ENCODE data around the gene ZSWIM3.
"Not testable (repeated sequence)": the region's sequence is repeated elsewhere in the genome, so short reads cannot be mapped to it uniquely, and the experiment has no call there.

Gene ZSWIM3

DNA sequence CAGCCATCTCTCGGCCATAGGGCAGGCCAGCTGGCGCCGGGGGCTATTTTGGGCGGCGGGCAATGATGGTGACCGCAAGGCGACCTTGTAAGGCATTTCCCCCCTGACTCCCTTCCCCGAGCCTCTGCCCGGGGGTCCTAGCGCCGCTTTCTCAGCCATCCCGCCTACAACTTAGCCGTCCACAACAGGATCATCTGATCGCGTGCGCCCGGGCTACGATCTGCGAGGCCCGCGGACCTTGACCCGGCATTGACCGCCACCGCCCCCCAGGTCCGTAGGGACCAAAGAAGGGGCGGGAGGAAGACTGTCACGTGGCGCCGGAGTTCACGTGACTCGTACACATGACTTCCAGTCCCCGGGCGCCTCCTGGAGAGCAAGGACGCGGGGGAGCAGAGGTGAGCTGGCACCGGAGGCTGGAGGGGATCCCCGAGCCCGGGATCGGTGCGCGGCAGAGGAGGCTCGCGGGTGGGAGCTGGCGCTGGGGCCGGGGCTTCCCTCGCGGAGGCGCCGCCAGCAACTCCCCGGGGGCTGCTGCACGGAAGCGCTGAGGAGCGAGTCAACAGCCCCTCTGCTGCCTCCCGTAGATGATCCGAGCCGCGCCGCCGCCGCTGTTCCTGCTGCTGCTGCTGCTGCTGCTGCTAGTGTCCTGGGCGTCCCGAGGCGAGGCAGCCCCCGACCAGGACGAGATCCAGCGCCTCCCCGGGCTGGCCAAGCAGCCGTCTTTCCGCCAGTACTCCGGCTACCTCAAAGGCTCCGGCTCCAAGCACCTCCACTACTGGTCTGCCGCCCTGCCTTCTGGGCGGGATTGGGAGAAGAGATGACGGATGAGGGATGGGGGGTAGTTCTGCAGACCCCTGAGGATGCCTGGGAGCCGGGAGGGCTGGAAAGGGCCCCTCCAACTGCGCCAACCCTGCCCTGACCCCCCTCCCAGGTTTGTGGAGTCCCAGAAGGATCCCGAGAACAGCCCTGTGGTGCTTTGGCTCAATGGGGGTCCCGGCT, 33.9 kb downstream of the ZSWIM3 start, which contains the start of the genes CTSA and NEURL2:
CTSA (plus strand) TSS at position 351 of the 999 bp plus-strand sequence; CDS start at position 585, 234 bp downstream.
NEURL2 (minus strand) TSS at position 224 of the 999 bp plus-strand sequence; CDS start at position 7, 217 bp downstream.
- peak; percentile 60 to 70 for DNase-seq

DNA sequence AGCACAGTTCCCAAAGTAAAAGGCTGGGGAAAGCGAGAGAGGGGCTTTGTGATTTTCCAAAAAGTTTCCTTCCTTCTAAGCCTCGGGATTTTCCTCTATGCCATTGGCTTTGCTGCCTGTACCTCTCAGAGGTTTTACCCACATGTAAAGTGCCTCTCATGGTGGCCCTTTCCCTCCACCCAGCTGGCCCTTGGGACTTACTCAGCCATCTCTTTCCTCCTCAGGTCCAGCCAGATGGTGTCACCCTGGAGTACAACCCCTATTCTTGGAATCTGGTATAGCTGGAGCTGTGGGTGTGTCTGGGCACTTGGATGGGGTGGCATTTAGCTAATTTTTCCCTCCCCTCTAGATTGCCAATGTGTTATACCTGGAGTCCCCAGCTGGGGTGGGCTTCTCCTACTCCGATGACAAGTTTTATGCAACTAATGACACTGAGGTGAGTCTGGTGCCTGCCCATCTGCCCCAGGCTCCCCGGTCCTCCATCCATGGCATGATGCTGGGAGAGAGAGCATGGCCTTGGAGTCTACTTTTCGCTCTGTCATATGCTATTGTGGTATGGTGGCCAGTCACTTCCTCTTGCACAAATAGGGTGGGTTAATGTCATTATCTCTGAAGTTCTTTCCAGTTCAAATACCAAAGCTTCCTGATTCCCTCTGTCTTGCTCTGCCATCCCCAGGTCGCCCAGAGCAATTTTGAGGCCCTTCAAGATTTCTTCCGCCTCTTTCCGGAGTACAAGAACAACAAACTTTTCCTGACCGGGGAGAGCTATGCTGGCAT, 34.8 kb downstream of the ZSWIM3 start:
- DNase-seq: peak; percentile 29 to 32

DNA sequence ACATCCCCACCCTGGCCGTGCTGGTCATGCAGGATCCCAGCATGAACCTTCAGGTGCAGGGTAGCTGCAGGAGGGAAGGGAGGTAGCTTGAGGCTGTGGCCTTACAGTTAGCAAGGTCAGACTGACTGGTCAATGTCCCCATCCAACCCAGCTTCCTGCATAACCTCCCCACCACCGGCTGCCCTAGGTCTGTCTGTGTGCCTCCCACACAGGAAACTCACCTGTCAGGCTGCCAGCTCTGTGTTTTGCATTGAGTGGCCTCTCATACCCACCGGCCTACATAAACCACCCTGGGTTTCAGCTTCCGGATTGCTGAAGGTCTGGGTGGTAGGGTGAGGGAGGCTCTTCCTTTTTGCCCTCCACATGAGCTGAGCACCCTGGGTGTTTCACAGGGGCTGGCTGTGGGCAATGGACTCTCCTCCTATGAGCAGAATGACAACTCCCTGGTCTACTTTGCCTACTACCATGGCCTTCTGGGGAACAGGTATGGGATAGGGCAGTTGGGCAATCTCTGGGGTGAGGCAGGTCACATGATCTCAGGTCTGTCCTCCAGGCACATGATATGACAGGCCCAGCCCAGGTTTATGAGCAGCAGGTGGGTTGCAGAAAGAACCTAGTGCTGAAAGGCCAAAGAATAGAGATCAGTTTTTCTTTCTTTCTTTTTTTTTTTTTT, 35.5 kb downstream of the ZSWIM3 start:
- no peak for DNase-seq

DNA sequence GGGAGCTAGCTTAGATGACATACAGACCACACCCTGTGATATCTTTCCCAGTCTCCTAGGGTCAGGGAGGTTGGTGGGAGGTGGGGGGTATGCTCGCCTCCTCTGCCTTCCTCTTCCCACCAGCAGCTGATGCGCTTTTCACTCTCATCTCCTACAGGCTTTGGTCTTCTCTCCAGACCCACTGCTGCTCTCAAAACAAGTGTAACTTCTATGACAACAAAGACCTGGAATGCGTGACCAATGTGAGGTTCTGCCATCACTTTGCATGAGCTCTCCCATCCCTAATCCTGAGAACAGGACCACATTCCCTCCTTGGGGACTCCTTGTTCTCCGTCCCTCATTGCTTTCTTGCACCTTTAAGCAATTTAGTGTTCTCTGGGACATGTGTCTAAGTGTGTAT, 36.4 kb downstream of the ZSWIM3 start:
- no peak for DNase-seq

DNA sequence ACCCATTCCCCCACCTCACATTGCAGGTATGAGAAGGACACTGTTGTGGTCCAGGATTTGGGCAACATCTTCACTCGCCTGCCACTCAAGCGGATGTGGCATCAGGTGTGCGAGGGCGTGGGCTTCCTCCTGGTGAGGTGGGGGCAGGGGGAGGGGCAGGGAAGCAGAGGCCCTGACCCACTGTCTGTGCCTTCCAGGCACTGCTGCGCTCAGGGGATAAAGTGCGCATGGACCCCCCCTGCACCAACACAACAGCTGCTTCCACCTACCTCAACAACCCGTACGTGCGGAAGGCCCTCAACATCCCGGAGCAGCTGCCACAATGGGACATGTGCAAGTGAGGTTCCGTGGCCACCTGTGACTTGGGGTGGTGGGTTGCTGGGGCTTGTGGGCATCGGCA, 37.4 kb downstream of the ZSWIM3 start:
- no peak for DNase-seq

DNA sequence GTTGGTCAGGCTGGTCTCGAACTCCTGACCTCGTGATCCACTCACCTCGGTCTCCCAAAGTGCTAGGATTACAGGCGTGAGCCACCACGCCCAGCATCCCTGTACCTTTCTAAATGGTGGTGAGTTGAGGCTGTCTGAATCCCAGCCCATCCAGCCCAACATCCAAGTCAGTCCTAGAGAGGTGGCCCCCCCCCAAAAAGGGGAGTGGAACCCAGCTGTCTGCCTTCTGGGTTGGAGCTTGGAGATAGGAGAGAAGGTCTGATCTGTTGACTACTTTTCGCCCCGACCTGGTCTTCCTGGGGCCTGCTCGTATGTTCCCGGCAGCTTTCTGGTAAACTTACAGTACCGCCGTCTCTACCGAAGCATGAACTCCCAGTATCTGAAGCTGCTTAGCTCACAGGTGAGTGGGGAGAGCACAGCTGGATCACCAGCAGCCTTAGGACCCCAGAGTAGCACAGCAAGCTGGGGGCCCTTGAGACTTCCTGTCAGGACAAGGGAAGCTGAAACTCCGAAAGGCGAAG, 39.3 kb downstream of the ZSWIM3 start:
- DNase-seq: no peak

DNA sequence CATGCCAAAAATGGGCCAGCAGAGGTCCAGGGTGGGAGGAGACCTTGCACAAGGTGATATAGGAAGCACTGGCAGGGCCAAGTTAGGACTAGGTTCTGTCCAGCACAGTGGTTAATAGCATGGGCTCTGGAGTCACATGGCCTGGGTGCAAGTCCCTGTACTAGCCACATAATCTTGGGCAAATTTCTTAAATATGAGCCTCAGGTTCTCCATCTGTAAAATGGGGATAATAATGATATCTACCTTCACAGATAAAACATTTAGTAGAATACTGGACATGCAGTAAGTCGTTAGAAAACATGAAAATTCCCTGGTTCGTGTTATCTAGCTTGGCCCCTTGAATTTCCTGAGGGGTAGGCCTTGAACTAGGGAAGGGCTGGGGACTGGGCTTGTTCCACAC, 39.9 kb downstream of the ZSWIM3 start:
- DNase-seq: no peak

DNA sequence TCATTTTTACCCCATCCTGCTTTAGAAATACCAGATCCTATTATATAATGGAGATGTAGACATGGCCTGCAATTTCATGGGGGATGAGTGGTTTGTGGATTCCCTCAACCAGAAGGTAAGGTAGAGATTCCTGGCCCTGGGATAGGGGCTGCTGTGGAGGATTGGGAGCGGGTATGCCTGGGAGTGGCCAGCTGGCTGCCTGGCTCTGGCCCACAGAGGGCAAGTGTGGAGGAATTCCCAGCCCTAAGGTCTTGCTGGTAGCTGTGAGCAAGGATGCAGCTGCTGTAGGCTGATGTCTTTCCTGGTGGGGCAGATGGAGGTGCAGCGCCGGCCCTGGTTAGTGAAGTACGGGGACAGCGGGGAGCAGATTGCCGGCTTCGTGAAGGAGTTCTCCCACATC, 40.3 kb downstream of the ZSWIM3 start:
- no peak for DNase-seq

DNA sequence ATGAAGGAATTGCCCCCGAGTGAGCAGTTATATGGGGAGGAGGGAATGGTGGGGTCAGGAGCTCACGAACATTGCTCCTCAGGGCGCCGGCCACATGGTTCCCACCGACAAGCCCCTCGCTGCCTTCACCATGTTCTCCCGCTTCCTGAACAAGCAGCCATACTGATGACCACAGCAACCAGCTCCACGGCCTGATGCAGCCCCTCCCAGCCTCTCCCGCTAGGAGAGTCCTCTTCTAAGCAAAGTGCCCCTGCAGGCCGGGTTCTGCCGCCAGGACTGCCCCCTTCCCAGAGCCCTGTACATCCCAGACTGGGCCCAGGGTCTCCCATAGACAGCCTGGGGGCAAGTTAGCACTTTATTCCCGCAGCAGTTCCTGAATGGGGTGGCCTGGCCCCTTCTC, 40.9 kb downstream of the ZSWIM3 start:
- DNase-seq: no peak

DNA sequence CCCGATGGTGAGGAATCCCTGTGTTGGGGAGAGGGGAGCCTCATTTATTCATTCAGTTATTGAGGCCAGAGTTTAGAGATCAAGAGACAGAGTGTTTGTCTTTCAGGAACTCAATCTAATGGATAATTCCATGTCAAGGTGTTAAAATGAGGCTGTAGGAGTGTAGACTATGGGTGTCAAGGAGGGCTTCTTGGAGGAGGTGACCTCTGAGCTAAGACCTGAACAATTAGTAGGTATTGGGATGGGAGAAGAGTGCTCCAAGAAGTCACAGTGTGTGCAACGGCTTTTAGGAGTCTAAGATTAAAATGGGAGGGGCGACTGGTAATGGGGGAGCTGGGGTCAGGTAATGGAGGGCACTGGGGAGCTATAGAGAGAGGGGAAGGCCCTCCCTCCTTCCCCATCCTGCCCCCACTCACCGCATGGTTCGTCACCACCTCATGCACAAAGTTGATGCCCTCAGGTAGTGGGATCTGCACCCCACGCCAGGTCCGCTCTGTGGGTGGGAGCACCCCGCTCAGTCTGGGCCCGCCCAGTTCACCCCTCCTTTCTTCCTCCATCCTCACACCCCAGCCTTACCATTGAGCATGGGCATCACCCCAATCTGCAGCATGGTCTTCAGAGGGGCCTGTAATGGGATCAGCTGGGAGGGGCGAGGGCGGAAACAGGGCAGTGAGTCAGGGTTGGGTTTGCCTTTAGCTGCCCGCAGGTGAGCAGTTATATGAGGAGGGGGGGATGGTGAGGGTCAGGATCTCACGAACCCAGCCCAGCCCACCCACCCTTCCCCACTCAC, 41.8 kb downstream of the ZSWIM3 start:
- DNase-seq: no peak

DNA sequence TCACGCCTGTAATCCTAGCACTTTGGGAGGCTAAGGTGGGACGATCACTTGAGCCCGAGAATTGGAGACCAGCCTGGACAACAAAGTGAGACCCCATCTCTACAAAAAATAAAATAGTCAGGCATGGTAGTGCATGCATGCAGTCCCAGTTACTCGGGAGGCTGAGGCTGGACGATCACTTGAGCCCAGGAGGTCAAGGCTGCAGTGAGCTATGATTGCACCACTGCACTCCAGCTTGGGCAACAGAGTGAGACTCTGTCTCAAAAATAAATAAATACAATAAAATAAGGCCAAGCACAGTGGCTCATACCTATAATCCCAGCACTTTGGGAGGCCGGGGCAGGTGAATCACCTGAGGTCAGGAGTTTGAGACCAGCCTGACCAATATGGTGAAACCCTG, 43.9 kb downstream of the ZSWIM3 start:
- not testable (repeated sequence) for DNase-seq

DNA sequence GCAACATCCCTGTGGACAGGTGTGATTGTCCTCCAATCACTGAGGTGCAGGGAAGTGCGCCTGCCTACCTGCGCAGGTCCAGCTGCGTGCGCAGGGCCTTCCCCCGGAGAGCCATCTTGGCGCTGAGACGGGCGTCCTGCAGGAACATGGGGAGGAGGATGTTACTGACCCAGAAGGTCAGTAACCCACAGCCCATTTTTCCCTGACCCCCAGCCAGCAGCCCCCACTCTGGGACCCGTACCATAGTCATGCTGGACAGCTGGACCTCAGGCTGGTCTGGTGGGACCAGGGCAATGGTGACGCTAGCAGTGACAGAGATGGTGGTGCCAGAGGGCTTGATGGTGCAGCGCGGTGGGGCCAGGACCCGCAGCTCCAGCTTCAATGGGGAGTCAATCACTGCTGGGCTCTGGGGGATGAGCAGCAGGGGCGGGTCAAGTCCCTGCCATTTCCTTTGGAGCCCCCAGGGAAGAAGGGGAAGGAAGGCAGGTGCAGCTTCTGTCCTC, 44.8 kb downstream of the ZSWIM3 start:
- no peak for DNase-seq

DNA sequence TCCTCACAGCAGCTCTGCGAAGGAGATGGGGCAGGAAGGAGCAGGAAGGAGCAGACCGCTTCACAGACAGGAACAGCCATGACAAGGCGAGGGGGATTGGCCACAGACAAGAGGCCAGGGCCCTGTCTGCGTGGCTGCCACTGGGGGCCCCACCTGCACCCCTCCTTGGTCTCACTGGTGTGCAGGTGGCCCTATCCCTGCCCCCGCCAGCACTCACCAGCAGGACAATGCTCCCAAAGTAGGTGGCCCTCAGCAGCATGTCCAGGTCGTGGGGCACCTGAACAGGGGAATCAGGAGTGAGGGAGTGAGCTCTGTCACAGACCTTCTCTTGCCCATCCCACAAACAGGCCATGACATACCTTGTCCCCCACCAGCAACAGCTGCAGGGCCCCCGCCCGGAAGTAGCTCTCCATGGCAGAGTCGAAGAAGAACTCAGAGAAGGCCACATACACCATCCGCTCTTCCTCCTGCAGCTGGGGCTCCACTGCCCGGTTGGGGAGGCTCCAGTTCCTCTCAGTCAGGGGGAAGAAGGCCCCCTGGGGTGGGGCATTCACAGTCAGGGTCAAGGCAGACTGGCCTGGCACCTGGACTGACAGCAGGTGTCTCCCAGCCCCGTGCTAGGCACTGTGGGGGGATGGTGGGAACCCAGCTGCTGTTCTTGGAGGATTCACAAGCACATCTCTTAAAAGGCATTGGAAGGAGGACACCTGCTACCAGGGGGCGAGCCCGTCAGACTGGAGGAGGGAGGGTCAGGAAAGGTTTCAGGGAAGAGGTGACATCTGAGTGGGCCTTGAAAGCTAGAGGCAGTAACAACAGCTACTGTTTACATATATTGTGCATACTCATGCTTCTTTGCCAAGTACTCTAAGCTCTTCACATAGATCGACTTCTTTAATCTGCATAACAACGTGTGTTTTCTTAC, 47.4 kb downstream of the ZSWIM3 start:
- DNase-seq: no peak

DNA sequence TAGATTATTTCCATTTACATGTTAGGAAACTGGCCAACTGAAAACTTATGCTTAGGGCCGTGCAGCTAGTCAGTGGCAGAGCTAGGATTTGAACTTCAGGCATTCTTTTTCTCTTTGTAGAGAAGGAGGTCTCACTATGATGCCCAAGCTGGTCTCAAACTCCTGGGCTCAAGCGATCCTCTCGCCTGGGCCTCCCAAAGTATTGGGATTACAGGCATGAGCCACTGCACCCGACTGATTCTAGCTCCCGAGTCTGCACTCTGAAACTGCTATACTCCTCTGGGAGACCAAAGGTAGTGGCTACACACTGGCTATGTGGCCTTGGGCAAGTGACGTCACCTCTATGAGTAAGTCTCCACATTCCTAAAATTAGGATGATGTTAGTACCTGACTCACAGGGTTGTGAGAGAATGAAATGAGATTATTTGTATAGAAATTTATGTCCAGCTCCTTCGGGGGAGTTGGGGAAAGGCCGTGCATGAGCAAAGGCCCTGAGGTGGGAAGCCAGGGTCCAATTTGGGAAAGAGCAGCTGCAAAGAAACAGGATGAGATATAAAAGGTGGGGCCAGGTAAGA, 48.2 kb downstream of the ZSWIM3 start:
- DNase-seq: no peak

DNA sequence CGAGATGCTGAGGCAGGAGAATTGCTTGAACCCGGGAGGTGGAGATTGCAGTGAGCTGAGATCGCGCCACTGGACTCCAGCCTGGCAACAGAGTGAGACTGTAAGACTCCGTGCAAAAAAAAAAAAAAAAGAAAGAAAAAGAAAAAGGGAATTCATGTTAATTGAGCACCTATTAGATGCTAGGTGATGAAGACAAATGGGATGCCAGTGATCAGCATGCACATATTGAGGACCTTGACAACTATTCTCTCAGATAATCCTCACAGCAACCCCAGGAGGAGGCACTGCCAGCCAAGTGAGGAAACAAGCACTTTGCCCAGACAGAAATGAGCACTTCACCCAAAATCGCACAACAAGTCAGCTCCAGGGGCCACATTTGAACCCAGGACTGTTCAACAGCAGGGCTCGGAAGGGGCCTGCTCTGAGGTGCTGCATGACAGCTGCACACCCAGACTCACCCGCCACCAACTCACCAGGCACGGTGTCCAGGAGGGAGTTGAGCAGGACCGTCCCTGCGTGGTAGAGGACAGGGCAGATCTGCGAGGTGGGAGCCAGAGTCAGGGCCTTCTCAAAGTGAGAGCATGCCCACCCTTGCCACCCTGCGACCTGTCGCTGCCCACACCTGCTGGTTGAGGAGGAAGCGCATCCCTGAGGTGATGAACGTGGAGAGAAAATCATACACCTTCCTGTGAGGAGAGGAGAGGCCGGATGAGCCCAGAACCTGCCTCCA, 50.0 kb downstream of the ZSWIM3 start:
- DNase-seq: no peak

DNA sequence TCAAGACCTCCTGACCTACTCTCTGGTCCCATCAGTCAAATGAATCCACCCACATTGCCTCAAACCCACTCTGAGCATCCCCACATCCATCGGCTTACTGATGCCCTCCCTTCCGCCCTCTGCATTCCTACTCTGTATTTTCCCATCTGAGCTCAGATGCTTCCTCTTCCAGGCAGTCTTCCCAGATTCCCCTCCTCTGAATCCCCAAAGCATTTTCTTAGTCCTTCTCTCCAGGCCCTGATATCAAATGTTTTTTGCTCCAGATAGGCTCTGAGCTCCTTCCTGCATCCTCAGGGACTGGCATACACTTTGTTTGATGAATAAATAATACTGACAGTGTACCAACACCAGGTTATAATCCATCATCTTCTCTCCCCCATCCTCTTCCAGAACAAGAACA, 50.7 kb downstream of the ZSWIM3 start:
- no peak for DNase-seq

DNA sequence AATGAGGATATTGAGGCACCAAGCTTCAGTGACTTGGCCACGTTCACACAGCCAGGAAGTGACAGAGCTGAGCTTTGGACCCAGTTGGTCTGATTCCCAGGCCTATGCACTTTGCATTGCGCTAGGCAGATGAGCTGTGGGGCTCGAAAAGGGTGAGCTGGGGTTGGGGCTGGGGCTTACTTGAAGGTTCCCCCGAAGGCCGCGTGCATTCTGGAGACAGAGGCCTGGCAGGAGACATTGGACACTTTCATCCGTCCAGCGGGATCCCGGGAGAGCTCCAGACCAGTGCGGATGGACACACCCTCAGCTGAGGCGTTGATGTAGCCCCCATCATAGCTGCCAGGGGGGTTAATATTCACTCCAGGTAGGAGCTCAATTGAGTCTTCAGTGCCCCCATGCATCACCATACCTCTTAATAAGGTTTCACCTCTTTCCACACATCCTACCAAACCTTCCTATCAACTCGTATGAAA, 52.0 kb downstream of the ZSWIM3 start:
- DNase-seq: no peak

DNA sequence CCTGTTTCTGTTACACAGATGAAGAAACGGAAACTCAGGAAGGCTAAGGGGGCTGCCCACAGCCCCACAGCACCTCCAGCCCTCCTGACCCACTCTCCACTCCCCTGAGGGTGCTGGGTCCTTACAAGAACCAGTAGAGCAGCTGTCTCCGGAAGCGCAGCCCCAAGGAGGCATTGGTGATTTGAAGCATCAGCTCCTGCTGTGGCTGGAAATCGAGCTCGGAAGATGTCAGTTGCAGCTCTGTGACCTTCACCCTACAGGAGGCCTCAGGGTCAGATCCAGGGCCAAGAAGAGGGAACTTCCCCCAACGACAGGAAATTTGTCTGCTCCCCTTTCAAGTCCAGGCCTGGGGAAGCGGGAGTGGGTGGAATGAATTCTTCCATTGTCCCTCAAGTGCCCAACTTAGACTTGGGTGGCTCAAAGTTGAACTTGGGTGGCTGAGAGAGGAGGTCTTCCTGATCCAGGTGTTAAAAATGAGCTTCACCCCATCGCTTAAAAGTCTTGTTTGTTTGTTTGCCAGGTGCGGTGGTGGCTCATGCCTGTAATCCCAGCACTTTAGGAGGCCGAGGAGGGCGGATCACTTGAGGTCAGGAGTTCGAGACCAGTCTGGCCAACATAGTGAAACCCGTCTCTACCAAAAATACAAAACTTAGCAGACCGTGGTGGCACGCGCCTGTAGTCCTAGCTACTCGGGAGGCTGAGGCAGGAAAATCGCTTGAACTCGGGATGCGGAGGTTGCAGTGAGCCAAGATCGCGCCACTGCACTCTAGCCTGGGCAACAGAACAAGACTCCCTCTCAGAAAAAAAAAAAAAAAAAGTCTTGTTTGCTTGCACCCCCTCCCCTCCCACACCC, 52.6 kb downstream of the ZSWIM3 start:
- peak; percentile 64 to 72 for DNase-seq

Measured in inflammatory macrophage treated with lipopolysaccharide for 1 hour (primary cell).